Gastroesophageal sphincter (tissue), 4 donors: ENCODE results near the gene MSANTD3. TPM values are rescaled to one million over a fixed set of nuclear protein-coding genes. Genes with fewer than 3 reads are reported as not detected.

Experiments
- ATAC-seq: fragments of 150-250 bp; one replicate; pipeline ENCODE4 v1.9.1; 2016; ENCODE audit warnings: mild to moderate bottlenecking, moderate library complexity
- H3K27ac ChIP-seq, 4 donors: fragments of 200-600 bp; sonication (generic) in 3 of 4; 1 replicate in 3 of 4; 2 replicates in 1 of 4; pipeline ENCODE4 v1.5.1; 2016 to 2019
- H3K27me3 ChIP-seq: fragments of 200-600 bp; sonication (generic); one replicate; pipeline ENCODE4 v1.5.1; 2019
- H3K36me3 ChIP-seq, 2 donors: fragments of 200-600 bp; sonication (generic); one replicate each; pipeline ENCODE4 v1.5.1; 2019; ENCODE audit warnings: control low read depth in 1 of 2
- H3K4me1 ChIP-seq, 3 donors: fragments of 200-600 bp; sonication (generic); 1 replicate in 2 of 3; 2 replicates in 1 of 3; pipeline ENCODE4 v1.5.1; 2016 to 2019; ENCODE audit warnings: control low read depth in 2 of 3
- H3K4me3 ChIP-seq, 2 donors: fragments of 200-600 bp; sonication (generic); one replicate each; pipeline ENCODE4 v1.5.1; 2019; ENCODE audit warnings: mild to moderate bottlenecking in 1 of 2, moderate library complexity in 1 of 2
- H3K9me3 ChIP-seq, 3 donors: fragments of 200-600 bp; sonication (generic); one replicate each; pipeline ENCODE4 v1.5.1; 2017 to 2019; ENCODE audit warnings: control low read depth in 2 of 3
- CTCF ChIP-seq, 4 experiments: fragments of 200-600 bp in 2 of 4; fragments of 450-650 bp in 2 of 4; sonication (generic) in 1 of 4; IDR thresholded peaks; one replicate each; pipeline ENCODE4 v1.5.1; 2017 to 2019; ENCODE audit warnings: antibody characterized with exemption in 4 of 4, mild to moderate bottlenecking in 2 of 4, moderate library complexity in 2 of 4
- EP300 ChIP-seq: sonication (generic); formaldehyde crosslinking; IDR thresholded peaks from one replicate; pipeline ENCODE4 v1.6.1; 2017; ENCODE audit warnings: antibody characterized with exemption, mild to moderate bottlenecking
- POLR2A ChIP-seq, 2 donors: fragments of 450-650 bp; IDR thresholded peaks; one replicate each; pipeline ENCODE4 v1.6.1; 2017; ENCODE audit warnings: antibody characterized with exemption in 2 of 2, mild to moderate bottlenecking in 2 of 2, moderate library complexity in 1 of 2
- POLR2AphosphoS5 ChIP-seq: sonication (generic); formaldehyde crosslinking; IDR thresholded peaks from one replicate; pipeline ENCODE4 v1.6.1; 2017; ENCODE audit warnings: antibody characterized with exemption
- WGBS, 2 donors: methylation state at CpG; one replicate each; pipeline ENCODE4 v1.1.5; 2018; ENCODE audit warnings: low coverage in 1 of 2; 5-methylcytosine and 5-hydroxymethylcytosine counted together
- total RNA-seq, 4 donors: library from RNA; depleted of rRNA; stranded (reverse); fragments of >200 nt; gene quantifications; one replicate each; pipeline ENCODE4 v1.1.0, GENCODE V29; 2016

Gene MSANTD3
- total RNA-seq, 4 donors from 2014 or later: 19.1 to 56.9 (median 34.8) TPM

- 63 to 100% methylated on average over 1 to 2 of the region's 2 CpGs for WGBS, 2 donors
- H3K4me3 ChIP-seq: no peak overlapping the region
- no peaks in the 10 kb centered on the region for H3K4me1 ChIP-seq
- no peak overlapping the region for H3K27ac ChIP-seq
- no peaks in the 10 kb centered on the region for H3K9me3 ChIP-seq
- TF ChIP-seq CTCF (IDR thresholded peaks at IDR 0.05) (no peak), POLR2A (IDR thresholded peaks at IDR 0.05) (no peak), EP300 (no peak), POLR2AphosphoS5 (no peak)
- no peaks in the 10 kb centered on the region for H3K27me3 ChIP-seq
- ATAC-seq: no peak
- no peaks in the 10 kb centered on the region for H3K36me3 ChIP-seq
These were observed 66.0 kb downstream of the MSANTD3 start for GRCh38 chr9:100492952-100493351.

GRCh38 chr9:100498592-100498991, 71.6 kb downstream of the MSANTD3 start:
- no peak for ATAC-seq
- no peaks in the 10 kb centered on the region for H3K9me3 ChIP-seq
- no peaks in the 10 kb centered on the region for H3K27me3 ChIP-seq
- no peak for TF ChIP-seq POLR2A (IDR thresholded peaks at IDR 0.05)
- no peak for TF ChIP-seq CTCF (IDR thresholded peaks at IDR 0.05)
- no peak for TF ChIP-seq EP300
- no peak for TF ChIP-seq POLR2AphosphoS5
- no peak overlapping the region for H3K27ac ChIP-seq
- H3K36me3 ChIP-seq: no peaks in the 10 kb centered on the region
- H3K4me1 ChIP-seq: no peaks in the 10 kb centered on the region
- H3K4me3 ChIP-seq: no peak overlapping the region
- 62 to 87% methylated on average over 5 of the region's 5 CpGs for WGBS, 2 donors

GRCh38 chr9:100499460-100499859, 72.5 kb downstream of the MSANTD3 start:
- Histone ChIP-seq H3K36me3 (no peaks in the 10 kb centered on the region), H3K9me3 (no peaks in the 10 kb centered on the region), H3K27ac (no peak overlapping the region), H3K4me3 (no peak overlapping the region), H3K4me1 (no peaks in the 10 kb centered on the region), H3K27me3 (no peaks in the 10 kb centered on the region)
- ATAC-seq: no peak
- 80 to 94% methylated on average over 4 of the region's 4 CpGs for WGBS, 2 donors
- no peak for TF ChIP-seq CTCF (IDR thresholded peaks at IDR 0.05)

- H3K27me3 ChIP-seq: no peaks in the 10 kb centered on the region
- H3K4me1 ChIP-seq: no peaks in the 10 kb centered on the region
- no peak overlapping the region for H3K4me3 ChIP-seq
- H3K9me3 ChIP-seq: no peaks in the 10 kb centered on the region
- WGBS, 2 donors: 94 to 100% methylated on average over 1 to 2 of the region's 2 CpGs
- TF ChIP-seq POLR2A (IDR thresholded peaks at IDR 0.05) (no peak), POLR2AphosphoS5 (no peak), EP300 (no peak), CTCF (IDR thresholded peaks at IDR 0.05) (no peak)
- no peak overlapping the region for H3K27ac ChIP-seq
- ATAC-seq: no peak
- no peaks in the 10 kb centered on the region for H3K36me3 ChIP-seq
These were observed 72.9 kb downstream of the MSANTD3 start for GRCh38 chr9:100499866-100500265.

Other genes with a start within 250 kb of the MSANTD3 start
- 10 to 100 TPM in 3 of 4 donors, 1 to 10 TPM in 1; 10.0 to 19.0 (median 13.7) TPM for gene TEX10, start 74.2 kb upstream of the MSANTD3 start, total RNA-seq
- gene TMEFF1, start 46.0 kb downstream of the MSANTD3 start, total RNA-seq: 1 to 10 TPM in 1 of 4 donors, under 1 TPM in 2, not detected in 1; 0.10 to 1.1 (median 0.81) TPM
- 1 to 10 TPM in 1 of 4 donors, under 1 TPM in 3; 0.27 to 1.3 (median 0.67) TPM for gene CAVIN4, start 150.9 kb downstream of the MSANTD3 start, total RNA-seq